Keratinocyte (primary cell): Measurements from ENCODE around the gene LPAR6.
"Not testable (repeated sequence)": the region's sequence is repeated elsewhere in the genome, so short reads cannot be mapped to it uniquely, and the experiment has no call there.

Source experiments
- CTCF ChIP-seq, 3 experiments: IDR thresholded peaks in 1 of 3; conservative IDR thresholded peaks in 1 of 3; optimal IDR thresholded peaks in 1 of 3; 2 replicates in 2 of 3; 3 replicates in 1 of 3; pipeline versions ENCODE3 to v1.5.1; 2011; ENCODE audit warnings: low read length in 3 of 3, mild to moderate bottlenecking in 3 of 3, moderate library complexity in 2 of 3, control low read depth in 1 of 3, inconsistent platforms in 1 of 3; ENCODE audit not compliant: insufficient read depth in 2 of 3; ENCODE audit errors: extremely low read depth in 1 of 3
- EZH2 ChIP-seq: IDR thresholded peaks from one replicate; pipeline ENCODE4 v1.6.1; 2012; ENCODE audit warnings: inconsistent platforms, mild to moderate bottlenecking, low read length, moderate library complexity

GRCh38 chr13:48422003-48422402 lies 9.1 kb upstream of the LPAR6 start:
- TF ChIP-seq CTCF (optimal IDR thresholded peaks at IDR 0.05 in 1 of 3, IDR thresholded peaks at IDR 0.05 in 1 of 3, conservative IDR thresholded peaks at IDR 0.05 in 1 of 3; ENCODE audit: extremely low read depth in 1 of 3, insufficient read depth in 2 of 3, low read length in 3 of 3); EZH2: not testable (repeated sequence)
